HEK293T (cell line): ENCODE measurements around the gene CST7.

Experiments
- CTCF ChIA-PET: fragments of 350-600 bp; formaldehyde crosslinking; extraction: SDS; loops from one replicate; lab custom pipeline; 2021; ENCODE audit warnings: antibody characterized with exemption, inconsistent platforms; lab: Yijun Ruan, JAX
- POLR2A ChIA-PET: fragments of 350-600 bp; formaldehyde crosslinking; extraction: SDS; loops from one replicate; lab custom pipeline; 2020; ENCODE audit warnings: antibody characterized with exemption, inconsistent platforms; lab: Yijun Ruan, JAX
- DNase-seq: peaks from one replicate; pipeline ENCODE4 v3.0.0; 2012; ENCODE audit warnings: mixed read lengths; ENCODE audit errors: extremely low spot score
- ARNT ChIP-seq: fragments of 450-650 bp; IDR thresholded peaks from 2 replicates; pipeline ENCODE4 v1.6.1; 2017; ENCODE audit warnings: mild to moderate bottlenecking
- BHLHE40 ChIP-seq: fragments of 450-650 bp; IDR thresholded peaks from 2 replicates; pipeline ENCODE4 v1.6.1; 2016; ENCODE audit warnings: mild to moderate bottlenecking, moderate library complexity, borderline replicate concordance
- CTBP1 ChIP-seq: fragments of 450-650 bp; IDR thresholded peaks from 2 replicates; pipeline ENCODE4 v1.6.1; 2016; ENCODE audit warnings: borderline replicate concordance
- ELF4 ChIP-seq: fragments of 450-650 bp; IDR thresholded peaks from 2 replicates; pipeline ENCODE4 v1.6.1; 2017; ENCODE audit warnings: antibody characterized with exemption
- FOXA1 ChIP-seq: fragments of 450-650 bp; IDR thresholded peaks from 2 replicates; pipeline ENCODE4 v1.6.1; 2016; ENCODE audit warnings: mild to moderate bottlenecking
- FOXK2 ChIP-seq: fragments of 450-650 bp; IDR thresholded peaks from 2 replicates; pipeline ENCODE4 v1.6.1; 2016; ENCODE audit warnings: mild to moderate bottlenecking
- FOXM1 ChIP-seq: fragments of 450-650 bp; IDR thresholded peaks from 2 replicates; pipeline ENCODE4 v1.6.1; 2017; ENCODE audit warnings: mild to moderate bottlenecking, borderline replicate concordance
- HDGF ChIP-seq: fragments of 450-650 bp; IDR thresholded peaks from 2 replicates; pipeline ENCODE4 v1.6.1; 2017; ENCODE audit warnings: antibody characterized with exemption, borderline replicate concordance
- L3MBTL2 ChIP-seq: fragments of 450-650 bp; conservative IDR thresholded peaks from 2 replicates; pipeline ENCODE4 v1.6.1; 2016; ENCODE audit warnings: mild to moderate bottlenecking
- LEF1 ChIP-seq: fragments of 450-650 bp; IDR thresholded peaks from 2 replicates; pipeline ENCODE4 v1.6.1; 2017; ENCODE audit warnings: mild to moderate bottlenecking, borderline replicate concordance
- NFRKB ChIP-seq: fragments of 450-650 bp; IDR thresholded peaks from 2 replicates; pipeline ENCODE4 v1.6.1; 2016; ENCODE audit warnings: mild to moderate bottlenecking, moderate library complexity
- SP1 ChIP-seq: fragments of 450-650 bp; IDR thresholded peaks from 2 replicates; pipeline ENCODE4 v1.6.1; 2017
- SUZ12 ChIP-seq: fragments of 450-650 bp; IDR thresholded peaks from 2 replicates; pipeline ENCODE4 v1.6.1; 2016; ENCODE audit warnings: mild to moderate bottlenecking
- TARDBP ChIP-seq: fragments of 450-650 bp; IDR thresholded peaks from 2 replicates; pipeline ENCODE4 v1.6.1; 2016
- ZNF384 ChIP-seq: fragments of 450-650 bp; IDR thresholded peaks from 2 replicates; pipeline ENCODE4 v1.6.1; 2016
- TF ChIP-seq, protein P1 (sequence below): fragments of 450-650 bp; IDR thresholded peaks from 2 replicates; pipeline ENCODE4 v1.6.1; 2016

The CST7 gene

DNA sequence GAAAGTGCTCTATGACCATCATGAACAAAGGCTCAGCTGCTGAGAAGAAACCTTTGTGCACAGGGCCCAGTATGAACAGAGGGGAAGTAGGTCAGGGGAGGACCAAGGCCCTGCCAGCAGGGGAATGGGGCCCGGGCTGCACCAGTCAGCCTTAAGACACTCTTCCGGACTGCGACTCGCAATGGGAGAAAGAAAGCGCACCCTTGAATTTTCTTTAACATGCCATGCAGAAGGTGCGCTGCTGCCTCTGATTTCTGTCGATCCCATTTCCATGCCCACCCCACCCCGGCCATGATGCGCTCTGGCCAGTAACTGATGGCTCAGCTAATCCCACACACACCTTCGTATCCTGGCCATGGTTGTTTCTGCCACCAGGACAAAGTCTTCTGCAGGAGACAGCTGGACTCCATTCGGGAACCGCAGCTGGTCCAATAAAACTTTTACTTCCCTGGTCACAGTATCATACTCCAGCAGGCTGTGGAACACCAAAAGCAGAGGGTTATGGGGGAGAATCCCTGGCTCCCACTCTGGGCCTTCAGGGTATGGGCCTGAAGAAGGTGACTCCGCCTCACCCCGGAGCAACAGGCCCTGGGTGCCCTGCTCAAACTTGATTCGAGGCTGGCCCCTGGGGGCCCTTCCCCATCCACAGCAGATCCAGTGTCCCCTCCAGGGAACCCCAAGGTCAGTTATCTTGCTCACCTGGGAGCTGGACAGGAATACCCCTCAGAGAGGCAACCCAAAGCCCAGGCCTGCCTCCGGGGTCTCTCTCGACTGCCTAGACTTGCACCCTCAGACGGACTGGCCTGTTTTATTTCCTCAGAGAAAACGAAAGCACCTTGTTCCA lies 20.3 kb downstream of the CST7 start:
- ChIA-PET CTCF (no interaction called here), POLR2A (no interaction called here)
- TF ChIP-seq SP1 (no peak), FOXM1 (no peak), ELF4 (no peak)
- DNase-seq: no peak

DNA sequence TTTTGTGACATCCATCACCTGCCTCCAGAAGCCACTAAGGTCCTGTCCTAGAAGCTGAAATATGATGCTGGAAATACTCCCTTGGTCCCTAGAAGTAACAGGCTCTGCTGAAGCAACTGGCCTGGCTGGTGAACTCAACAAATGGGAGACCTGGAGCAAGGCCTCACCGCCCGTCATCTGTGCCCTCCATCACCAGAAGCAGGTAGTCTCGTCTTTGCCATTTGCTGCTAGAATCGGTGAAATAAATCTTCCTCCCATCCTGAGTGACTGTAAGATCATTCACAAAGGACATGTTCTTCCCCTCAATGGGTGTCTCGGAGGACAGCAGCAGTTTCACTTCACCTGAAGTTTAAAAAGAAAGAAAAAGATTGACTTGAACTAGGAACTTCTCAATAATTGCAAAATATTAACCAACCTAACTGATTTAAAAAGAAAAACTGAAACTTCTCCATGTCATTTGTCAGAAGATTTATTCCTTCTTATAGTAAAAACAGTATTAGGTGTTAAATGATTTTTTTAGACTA lies 21.0 kb downstream of the CST7 start:
- CTCF ChIA-PET: no interaction called here
- POLR2A ChIA-PET: no interaction called here
- DNase-seq: no peak
- TF ChIP-seq TARDBP (no peak), ZNF384 (no peak), HDGF (no peak), L3MBTL2 (no peak), NFRKB (no peak), SP1 (no peak), SUZ12 (no peak), ARNT (no peak), FOXK2 (no peak), CTBP1 (no peak), FOXM1 (no peak), ELF4 (no peak), BHLHE40 (no peak)

- no peak for TF ChIP-seq FOXA1
- TF ChIP-seq TARDBP: no peak
- no peak for TF ChIP-seq SUZ12
- no peak for TF ChIP-seq LEF1
- TF ChIP-seq ELF4: no peak
- TF ChIP-seq, protein P1, sequence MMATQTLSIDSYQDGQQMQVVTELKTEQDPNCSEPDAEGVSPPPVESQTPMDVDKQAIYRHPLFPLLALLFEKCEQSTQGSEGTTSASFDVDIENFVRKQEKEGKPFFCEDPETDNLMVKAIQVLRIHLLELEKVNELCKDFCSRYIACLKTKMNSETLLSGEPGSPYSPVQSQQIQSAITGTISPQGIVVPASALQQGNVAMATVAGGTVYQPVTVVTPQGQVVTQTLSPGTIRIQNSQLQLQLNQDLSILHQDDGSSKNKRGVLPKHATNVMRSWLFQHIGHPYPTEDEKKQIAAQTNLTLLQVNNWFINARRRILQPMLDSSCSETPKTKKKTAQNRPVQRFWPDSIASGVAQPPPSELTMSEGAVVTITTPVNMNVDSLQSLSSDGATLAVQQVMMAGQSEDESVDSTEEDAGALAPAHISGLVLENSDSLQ: no peak
- no peak for TF ChIP-seq HDGF
- no peak for TF ChIP-seq CTBP1
- TF ChIP-seq ARNT: no peak
- TF ChIP-seq L3MBTL2: no peak
- no peak for TF ChIP-seq NFRKB
- no peak for TF ChIP-seq ZNF384
- TF ChIP-seq FOXK2: no peak
- CTCF ChIA-PET: no interaction called here
- POLR2A ChIA-PET: no interaction called here
- DNase-seq: no peak
These were observed 21.7 kb downstream of the CST7 start for GRCh38 chr20:24970754-24971153.

DNA sequence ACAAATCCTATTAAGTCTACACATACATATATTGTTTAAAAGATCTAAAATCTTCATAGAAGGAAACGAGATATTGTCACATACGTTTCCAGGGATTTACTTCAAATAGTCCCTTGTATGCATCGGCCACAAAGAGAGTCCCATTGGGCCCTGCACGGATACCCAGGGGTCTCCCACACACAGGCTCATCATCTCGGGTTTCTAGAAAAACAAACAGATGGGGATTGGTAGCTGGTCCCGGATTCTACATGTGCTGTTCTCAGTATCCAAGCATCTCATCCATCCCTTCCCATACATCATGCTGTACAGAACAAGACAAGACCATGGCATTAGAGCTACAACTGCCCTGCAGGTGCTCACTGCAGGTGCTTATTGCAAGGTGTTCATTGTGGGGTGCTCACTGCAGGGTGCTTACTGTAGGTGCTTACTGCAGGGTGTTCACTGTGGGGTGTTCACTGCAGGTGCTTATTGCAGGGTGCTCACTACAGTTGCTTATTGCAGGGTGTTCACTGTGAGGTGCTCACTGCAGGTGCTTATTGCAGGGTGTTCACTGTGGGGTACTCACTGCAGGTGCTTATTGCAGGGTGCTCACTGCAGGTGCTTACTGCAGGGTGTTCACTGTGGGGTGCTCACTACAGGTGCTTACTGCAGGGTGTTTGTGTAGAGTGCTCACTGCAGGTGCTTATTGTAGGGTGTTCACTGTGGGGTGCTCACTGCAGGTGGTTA lies 22.5 kb downstream of the CST7 start:
- no peak for DNase-seq
- TF ChIP-seq NFRKB (no peak), ZNF384 (no peak), ELF4 (no peak), L3MBTL2 (no peak), TARDBP (no peak), CTBP1 (no peak), FOXK2 (no peak), FOXA1 (no peak), SUZ12 (no peak), FOXM1 (no peak), BHLHE40 (no peak), HDGF (no peak), SP1 (no peak), ARNT (no peak), LEF1 (no peak)
- TF ChIP-seq, protein P1: no peak
- ChIA-PET POLR2A (no interaction called here), CTCF (no interaction called here)

DNA sequence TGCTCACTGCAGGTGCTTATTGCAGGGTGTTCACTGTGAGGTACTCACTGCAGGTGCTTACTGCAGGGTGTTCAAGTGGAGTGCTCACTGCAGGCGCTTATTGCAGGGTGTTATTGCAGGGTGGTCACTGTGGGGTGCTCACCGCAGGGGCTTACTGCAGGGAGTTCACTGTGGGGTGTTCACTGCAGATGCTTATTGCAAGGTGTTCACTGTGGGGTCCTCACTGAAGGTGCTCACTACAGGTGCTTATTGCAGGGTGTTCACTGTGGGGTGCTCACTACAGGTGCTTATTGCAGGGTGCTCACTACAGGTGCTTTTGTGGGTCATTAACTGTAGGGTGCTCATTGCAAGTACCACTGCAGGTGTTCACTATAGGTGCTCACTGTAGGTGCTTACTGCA lies 23.3 kb downstream of the CST7 start:
- POLR2A ChIA-PET: no interaction called here
- no peak for TF ChIP-seq BHLHE40

GRCh38 chr20:24977336-24977735 lies 28.3 kb downstream of the CST7 start:
- no peak for TF ChIP-seq NFRKB
- TF ChIP-seq FOXM1: no peak
- no peak for TF ChIP-seq L3MBTL2
- TF ChIP-seq CTBP1: no peak
- TF ChIP-seq ELF4: no peak
- TF ChIP-seq SP1: no peak
- TF ChIP-seq FOXA1: no peak
- TF ChIP-seq, protein P1: no peak
- no peak for TF ChIP-seq TARDBP
- no peak for TF ChIP-seq ZNF384
- TF ChIP-seq FOXK2: no peak
- TF ChIP-seq HDGF: no peak
- ChIA-PET CTCF (no interaction called here), POLR2A (no interaction called here)
- DNase-seq: no peak

More for the DNA sequence above, 23.3 kb downstream of the CST7 start:
- DNase-seq: no peak
- CTCF ChIA-PET: no interaction called here
